B cell (primary cell): ENCODE results near the gene TMEM203.

ENCODE experiments used
- CTCF ChIP-seq: fragments of 200-600 bp; IDR thresholded peaks from one replicate; pipeline ENCODE4 v1.8.0; 2022; ENCODE audit warnings: antibody characterized with exemption, mild to moderate bottlenecking
- EZH2 ChIP-seq: IDR thresholded peaks from 2 replicates; pipeline ENCODE4 v1.6.1; 2012; ENCODE audit warnings: borderline replicate concordance, low read depth, mild to moderate bottlenecking, moderate library complexity, low read length; ENCODE audit not compliant: insufficient read depth, poor library complexity, severe bottlenecking

GRCh38 chr9:137237759-137238726 is 32.6 kb upstream of the TMEM203 start:
- no peak for TF ChIP-seq CTCF
- TF ChIP-seq EZH2 = no peak
